Measurements from ENCODE around the gene RABGAP1L.

Gene RABGAP1L

GRCh38 chr1:174764191-174764590 lies 604.9 kb downstream of the RABGAP1L start:
- Histone ChIP-seq H3K9me3 (ENCODE audit: control insufficient read depth, low read length) (no peaks in the 10 kb centered on the region), H3K27me3 (replicated peaks; ENCODE audit: control insufficient read depth, insufficient read depth, low read length, poor library complexity, severe bottlenecking) (no peaks in the 10 kb centered on the region), H3K4me1 (ENCODE audit: control insufficient read depth, insufficient read depth, low read length, poor library complexity, severe bottlenecking) (no peaks in the 10 kb centered on the region), H3K4me3 (ENCODE audit: insufficient read depth, low read depth, low read length, poor library complexity, severe bottlenecking) (no peak overlapping the region), H3K36me3 (ENCODE audit: control insufficient read depth, insufficient read depth, low read length) (no peaks in the 10 kb centered on the region), H3K27ac (ENCODE audit: insufficient read depth, low read length, poor library complexity, severe bottlenecking) (no peak overlapping the region)
- no peak for DNase-seq

GRCh38 chr1:174766727-174767126 lies 607.4 kb downstream of the RABGAP1L start:
- Histone ChIP-seq H3K27me3 (replicated peaks; ENCODE audit: control insufficient read depth, insufficient read depth, low read length, poor library complexity, severe bottlenecking) (no peaks in the 10 kb centered on the region), H3K4me1 (ENCODE audit: control insufficient read depth, insufficient read depth, low read length, poor library complexity, severe bottlenecking) (no peaks in the 10 kb centered on the region), H3K4me3 (ENCODE audit: insufficient read depth, low read depth, low read length, poor library complexity, severe bottlenecking) (no peak overlapping the region), H3K36me3 (ENCODE audit: control insufficient read depth, insufficient read depth, low read length) (no peaks in the 10 kb centered on the region), H3K9me3 (ENCODE audit: control insufficient read depth, low read length) (no peaks in the 10 kb centered on the region), H3K27ac (ENCODE audit: insufficient read depth, low read length, poor library complexity, severe bottlenecking) (no peak overlapping the region)
- no peak for DNase-seq

GRCh38 chr1:174768516-174768915 lies 609.2 kb downstream of the RABGAP1L start:
- Histone ChIP-seq H3K4me3 (ENCODE audit: insufficient read depth, low read depth, low read length, poor library complexity, severe bottlenecking) (no peak overlapping the region), H3K27me3 (replicated peaks; ENCODE audit: control insufficient read depth, insufficient read depth, low read length, poor library complexity, severe bottlenecking) (no peaks in the 10 kb centered on the region), H3K4me1 (ENCODE audit: control insufficient read depth, insufficient read depth, low read length, poor library complexity, severe bottlenecking) (no peaks in the 10 kb centered on the region), H3K27ac (ENCODE audit: insufficient read depth, low read length, poor library complexity, severe bottlenecking) (no peak overlapping the region), H3K9me3 (ENCODE audit: control insufficient read depth, low read length) (no peaks in the 10 kb centered on the region), H3K36me3 (ENCODE audit: control insufficient read depth, insufficient read depth, low read length) (no peaks in the 10 kb centered on the region)
- DNase-seq = no peak

- no peak overlapping the region for H3K27ac ChIP-seq (ENCODE audit: insufficient read depth, low read length, poor library complexity, severe bottlenecking)
- no peak for DNase-seq
- no peaks in the 10 kb centered on the region for H3K36me3 ChIP-seq (ENCODE audit: control insufficient read depth, insufficient read depth, low read length)
- no peaks in the 10 kb centered on the region for H3K9me3 ChIP-seq (ENCODE audit: control insufficient read depth, low read length)
- no peaks in the 10 kb centered on the region for H3K27me3 ChIP-seq (replicated peaks; ENCODE audit: control insufficient read depth, insufficient read depth, low read length, poor library complexity, severe bottlenecking)
- no peaks in the 10 kb centered on the region for H3K4me1 ChIP-seq (ENCODE audit: control insufficient read depth, insufficient read depth, low read length, poor library complexity, severe bottlenecking)
- no peak overlapping the region for H3K4me3 ChIP-seq (ENCODE audit: insufficient read depth, low read depth, low read length, poor library complexity, severe bottlenecking)
Observed at GRCh38 chr1:174768949-174769348, 609.6 kb downstream of the RABGAP1L start.

- Histone ChIP-seq H3K27ac (ENCODE audit: insufficient read depth, low read length, poor library complexity, severe bottlenecking) (no peak overlapping the region), H3K27me3 (replicated peaks; ENCODE audit: control insufficient read depth, insufficient read depth, low read length, poor library complexity, severe bottlenecking) (no peaks in the 10 kb centered on the region), H3K4me3 (ENCODE audit: insufficient read depth, low read depth, low read length, poor library complexity, severe bottlenecking) (no peak overlapping the region), H3K4me1 (ENCODE audit: control insufficient read depth, insufficient read depth, low read length, poor library complexity, severe bottlenecking) (no peaks in the 10 kb centered on the region), H3K9me3 (ENCODE audit: control insufficient read depth, low read length) (no peaks in the 10 kb centered on the region), H3K36me3 (ENCODE audit: control insufficient read depth, insufficient read depth, low read length) (no peaks in the 10 kb centered on the region)
- no peak for DNase-seq
Observed at GRCh38 chr1:174769961-174770549, 610.7 kb downstream of the RABGAP1L start.

- H3K4me3 ChIP-seq (ENCODE audit: insufficient read depth, low read depth, low read length, poor library complexity, severe bottlenecking) = no peak overlapping the region
- no peaks in the 10 kb centered on the region for H3K27me3 ChIP-seq (replicated peaks; ENCODE audit: control insufficient read depth, insufficient read depth, low read length, poor library complexity, severe bottlenecking)
- no peaks in the 10 kb centered on the region for H3K9me3 ChIP-seq (ENCODE audit: control insufficient read depth, low read length)
- DNase-seq = no peak
- H3K4me1 ChIP-seq (ENCODE audit: control insufficient read depth, insufficient read depth, low read length, poor library complexity, severe bottlenecking) = no peaks in the 10 kb centered on the region
- no peaks in the 10 kb centered on the region for H3K36me3 ChIP-seq (ENCODE audit: control insufficient read depth, insufficient read depth, low read length)
- H3K27ac ChIP-seq (ENCODE audit: insufficient read depth, low read length, poor library complexity, severe bottlenecking) = no peak overlapping the region
Observed at GRCh38 chr1:174775621-174776020, 616.3 kb downstream of the RABGAP1L start.

- H3K27ac ChIP-seq (ENCODE audit: insufficient read depth, low read length, poor library complexity, severe bottlenecking) = no peak overlapping the region
- H3K4me1 ChIP-seq (ENCODE audit: control insufficient read depth, insufficient read depth, low read length, poor library complexity, severe bottlenecking) = no peaks in the 10 kb centered on the region
- no peaks in the 10 kb centered on the region for H3K9me3 ChIP-seq (ENCODE audit: control insufficient read depth, low read length)
- no peaks in the 10 kb centered on the region for H3K27me3 ChIP-seq (replicated peaks; ENCODE audit: control insufficient read depth, insufficient read depth, low read length, poor library complexity, severe bottlenecking)
- H3K4me3 ChIP-seq (ENCODE audit: insufficient read depth, low read depth, low read length, poor library complexity, severe bottlenecking) = no peak overlapping the region
- DNase-seq = no peak
- H3K36me3 ChIP-seq (ENCODE audit: control insufficient read depth, insufficient read depth, low read length) = no peaks in the 10 kb centered on the region
Observed at GRCh38 chr1:174777262-174777661, 617.9 kb downstream of the RABGAP1L start.

GRCh38 chr1:174785510-174785909 lies 626.2 kb downstream of the RABGAP1L start:
- Histone ChIP-seq H3K27ac (ENCODE audit: insufficient read depth, low read length, poor library complexity, severe bottlenecking) (no peak overlapping the region), H3K9me3 (ENCODE audit: control insufficient read depth, low read length) (no peaks in the 10 kb centered on the region), H3K36me3 (ENCODE audit: control insufficient read depth, insufficient read depth, low read length) (no peaks in the 10 kb centered on the region), H3K4me1 (ENCODE audit: control insufficient read depth, insufficient read depth, low read length, poor library complexity, severe bottlenecking) (no peaks in the 10 kb centered on the region), H3K27me3 (replicated peaks; ENCODE audit: control insufficient read depth, insufficient read depth, low read length, poor library complexity, severe bottlenecking) (no peaks in the 10 kb centered on the region), H3K4me3 (ENCODE audit: insufficient read depth, low read depth, low read length, poor library complexity, severe bottlenecking) (no peak overlapping the region)
- no peak for DNase-seq

- Histone ChIP-seq H3K27me3 (replicated peaks; ENCODE audit: control insufficient read depth, insufficient read depth, low read length, poor library complexity, severe bottlenecking) (no peaks in the 10 kb centered on the region), H3K36me3 (ENCODE audit: control insufficient read depth, insufficient read depth, low read length) (no peaks in the 10 kb centered on the region), H3K4me1 (ENCODE audit: control insufficient read depth, insufficient read depth, low read length, poor library complexity, severe bottlenecking) (no peaks in the 10 kb centered on the region), H3K27ac (ENCODE audit: insufficient read depth, low read length, poor library complexity, severe bottlenecking) (no peak overlapping the region), H3K4me3 (ENCODE audit: insufficient read depth, low read depth, low read length, poor library complexity, severe bottlenecking) (no peak overlapping the region), H3K9me3 (ENCODE audit: control insufficient read depth, low read length) (no peaks in the 10 kb centered on the region)
- DNase-seq = no peak
Observed at GRCh38 chr1:174786358-174786757, 627.0 kb downstream of the RABGAP1L start.

GRCh38 chr1:174786760-174787159 lies 627.4 kb downstream of the RABGAP1L start:
- no peaks in the 10 kb centered on the region for H3K4me1 ChIP-seq (ENCODE audit: control insufficient read depth, insufficient read depth, low read length, poor library complexity, severe bottlenecking)
- no peak overlapping the region for H3K4me3 ChIP-seq (ENCODE audit: insufficient read depth, low read depth, low read length, poor library complexity, severe bottlenecking)
- DNase-seq = no peak
- H3K36me3 ChIP-seq (ENCODE audit: control insufficient read depth, insufficient read depth, low read length) = no peaks in the 10 kb centered on the region
- H3K27ac ChIP-seq (ENCODE audit: insufficient read depth, low read length, poor library complexity, severe bottlenecking) = no peak overlapping the region
- no peaks in the 10 kb centered on the region for H3K27me3 ChIP-seq (replicated peaks; ENCODE audit: control insufficient read depth, insufficient read depth, low read length, poor library complexity, severe bottlenecking)
- no peaks in the 10 kb centered on the region for H3K9me3 ChIP-seq (ENCODE audit: control insufficient read depth, low read length)

Measured in effector memory CD4-positive, alpha-beta T cell (primary cell).